Choroid plexus epithelial cell (primary cell): ENCODE data around the gene ZNF692.

Experiments used
- DNase-seq: peaks from one replicate; pipeline ENCODE4 v3.0.0-alpha.2; 2010; ENCODE audit warnings: low read depth
- H3K4me3 ChIP-seq: 2 replicates; pipeline ENCODE4 v1.5.1; 2011; ENCODE audit warnings: low read depth, mild to moderate bottlenecking, control low read depth, low read length, moderate library complexity
- TF ChIP-seq, protein P1 (sequence below): conservative IDR thresholded peaks from 2 replicates; pipeline ENCODE4 v1.5.1; 2011; ENCODE audit warnings: low read depth, mild to moderate bottlenecking, control low read depth, inconsistent platforms, low read length, moderate library complexity

Gene ZNF692

DNA sequence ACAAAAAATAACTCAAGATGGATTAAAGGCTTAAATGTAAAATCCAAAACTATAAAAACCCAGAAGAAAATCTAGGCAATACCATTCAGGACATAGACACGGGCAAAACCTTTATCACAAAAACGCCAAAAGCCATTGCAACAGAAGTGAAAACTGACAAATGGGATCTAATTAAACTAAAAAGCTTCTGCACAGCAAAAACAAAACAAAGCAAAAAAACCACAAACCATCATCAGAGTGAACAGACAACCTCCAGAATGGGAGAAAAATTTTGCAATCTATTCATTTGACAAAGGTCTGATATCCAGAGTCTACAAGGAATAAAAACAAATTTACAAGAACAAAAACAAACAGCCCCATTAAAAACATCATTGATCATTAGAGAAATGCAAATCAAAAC is 42.7 kb upstream of the ZNF692 start:
- TF ChIP-seq, protein P1, sequence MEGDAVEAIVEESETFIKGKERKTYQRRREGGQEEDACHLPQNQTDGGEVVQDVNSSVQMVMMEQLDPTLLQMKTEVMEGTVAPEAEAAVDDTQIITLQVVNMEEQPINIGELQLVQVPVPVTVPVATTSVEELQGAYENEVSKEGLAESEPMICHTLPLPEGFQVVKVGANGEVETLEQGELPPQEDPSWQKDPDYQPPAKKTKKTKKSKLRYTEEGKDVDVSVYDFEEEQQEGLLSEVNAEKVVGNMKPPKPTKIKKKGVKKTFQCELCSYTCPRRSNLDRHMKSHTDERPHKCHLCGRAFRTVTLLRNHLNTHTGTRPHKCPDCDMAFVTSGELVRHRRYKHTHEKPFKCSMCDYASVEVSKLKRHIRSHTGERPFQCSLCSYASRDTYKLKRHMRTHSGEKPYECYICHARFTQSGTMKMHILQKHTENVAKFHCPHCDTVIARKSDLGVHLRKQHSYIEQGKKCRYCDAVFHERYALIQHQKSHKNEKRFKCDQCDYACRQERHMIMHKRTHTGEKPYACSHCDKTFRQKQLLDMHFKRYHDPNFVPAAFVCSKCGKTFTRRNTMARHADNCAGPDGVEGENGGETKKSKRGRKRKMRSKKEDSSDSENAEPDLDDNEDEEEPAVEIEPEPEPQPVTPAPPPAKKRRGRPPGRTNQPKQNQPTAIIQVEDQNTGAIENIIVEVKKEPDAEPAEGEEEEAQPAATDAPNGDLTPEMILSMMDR, result no peak
- no peak overlapping the region for H3K4me3 ChIP-seq
- DNase-seq, result no peak

DNA sequence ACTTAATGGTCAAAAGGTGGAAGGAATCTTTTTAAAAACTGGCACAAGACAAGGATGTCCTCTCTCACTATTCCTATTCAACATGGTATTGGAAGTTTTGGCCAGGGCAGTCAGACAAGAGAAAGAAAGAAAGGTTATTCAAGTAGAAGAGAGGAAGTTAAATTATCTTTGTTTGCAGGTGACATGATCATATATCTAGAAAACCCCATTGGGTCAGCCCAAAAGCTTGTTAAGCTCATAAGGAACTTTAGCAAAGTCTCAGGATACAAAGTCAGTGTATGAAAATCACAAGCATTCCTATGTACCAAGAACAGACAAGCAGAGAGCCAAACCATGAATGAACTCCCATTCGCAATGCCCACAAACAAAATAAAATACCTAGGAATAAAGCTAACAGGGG is 41.8 kb upstream of the ZNF692 start:
- TF ChIP-seq, protein P1, result no peak
- DNase-seq, result no peak

DNA sequence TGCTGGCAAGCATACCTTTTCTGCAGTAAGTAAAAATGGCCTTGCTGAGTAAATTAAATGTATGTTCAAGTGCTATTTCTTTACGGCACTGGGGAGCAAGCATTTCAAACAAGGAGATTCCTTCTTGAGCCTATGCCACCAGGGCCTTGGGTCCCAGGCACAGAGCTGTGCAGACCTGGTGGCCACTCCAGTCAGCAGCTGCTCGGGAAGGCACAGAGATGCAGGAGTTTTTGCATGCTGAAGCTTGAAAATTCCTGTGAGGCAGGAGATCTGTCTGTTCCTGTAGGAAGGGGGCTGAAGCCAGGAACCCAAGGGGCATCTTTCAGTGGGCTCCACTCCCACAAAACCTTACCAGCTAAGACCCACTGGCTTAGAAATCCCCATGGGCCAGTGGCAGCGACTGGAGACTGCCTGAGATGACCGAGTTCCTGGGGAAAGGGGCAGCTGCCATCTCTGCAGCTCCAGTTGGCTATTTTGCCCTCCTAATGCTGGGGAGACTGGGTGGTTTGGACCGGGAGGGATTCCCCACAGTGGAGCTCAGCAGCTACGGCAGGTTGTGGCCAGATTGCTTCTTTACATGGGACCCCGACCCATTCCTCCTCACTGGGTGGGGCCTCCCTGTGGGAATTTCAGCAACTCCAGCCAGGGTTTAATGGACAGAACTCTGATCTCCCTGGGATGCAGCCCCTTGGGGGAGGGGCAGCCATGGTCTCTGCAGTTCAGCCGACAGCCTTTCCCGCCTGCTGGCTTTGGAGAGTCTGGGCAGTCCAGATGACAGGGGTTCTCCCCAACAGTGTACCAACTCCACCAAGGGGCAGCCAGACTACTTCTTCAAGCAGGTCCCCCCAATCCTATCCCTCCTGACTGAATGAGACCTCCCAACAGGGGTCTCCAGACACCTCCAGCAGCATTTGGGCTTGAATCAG is 38.8 kb upstream of the ZNF692 start:
- H3K4me3 ChIP-seq, result no peak overlapping the region
- DNase-seq, result no peak
- TF ChIP-seq, protein P1, result no peak

More for the DNA sequence above, 41.8 kb upstream of the ZNF692 start:
- H3K4me3 ChIP-seq, result no peak overlapping the region

DNA sequence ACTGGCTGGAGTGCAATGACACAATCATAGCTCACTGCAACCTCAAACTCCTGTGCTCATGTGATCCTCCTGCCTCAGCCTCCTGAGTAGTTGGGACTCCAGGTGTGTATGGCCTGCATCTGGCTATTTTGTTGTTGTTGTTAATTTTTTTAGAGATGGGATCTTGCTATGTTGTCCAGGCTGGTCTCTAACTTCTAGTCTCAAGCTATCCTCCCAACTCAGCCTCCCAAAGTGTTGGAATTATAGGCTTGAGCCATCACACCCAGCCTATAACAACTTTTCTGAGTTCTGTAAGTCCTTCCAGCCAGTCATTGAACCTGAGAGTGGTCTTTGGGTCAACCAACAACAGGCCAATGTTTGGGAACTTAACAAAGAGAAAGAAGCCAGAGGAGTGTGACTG is 36.0 kb upstream of the ZNF692 start:
- DNase-seq, result no peak
- H3K4me3 ChIP-seq, result no peak overlapping the region
- TF ChIP-seq, protein P1, result no peak

DNA sequence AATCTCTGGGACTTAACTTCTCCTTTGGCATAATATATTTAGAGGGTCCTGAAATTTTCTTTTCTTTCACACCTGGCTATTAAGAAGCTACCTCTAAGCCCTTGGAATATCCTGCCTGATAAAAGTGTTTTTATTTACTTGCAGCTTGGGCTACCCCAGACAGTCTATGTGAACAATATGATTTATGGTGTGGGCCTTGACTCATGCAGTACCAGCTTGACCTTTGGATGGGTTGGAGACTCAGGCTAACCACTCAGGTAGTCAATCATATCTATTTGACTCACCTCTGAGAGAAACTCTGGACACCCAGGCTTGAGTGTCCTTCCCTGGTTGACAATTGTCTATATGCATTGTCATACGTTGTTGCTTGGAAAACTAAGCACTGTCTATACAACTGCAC is 33.7 kb upstream of the ZNF692 start:
- H3K4me3 ChIP-seq, result no peak overlapping the region
- DNase-seq, result no peak
- TF ChIP-seq, protein P1, result no peak

DNA sequence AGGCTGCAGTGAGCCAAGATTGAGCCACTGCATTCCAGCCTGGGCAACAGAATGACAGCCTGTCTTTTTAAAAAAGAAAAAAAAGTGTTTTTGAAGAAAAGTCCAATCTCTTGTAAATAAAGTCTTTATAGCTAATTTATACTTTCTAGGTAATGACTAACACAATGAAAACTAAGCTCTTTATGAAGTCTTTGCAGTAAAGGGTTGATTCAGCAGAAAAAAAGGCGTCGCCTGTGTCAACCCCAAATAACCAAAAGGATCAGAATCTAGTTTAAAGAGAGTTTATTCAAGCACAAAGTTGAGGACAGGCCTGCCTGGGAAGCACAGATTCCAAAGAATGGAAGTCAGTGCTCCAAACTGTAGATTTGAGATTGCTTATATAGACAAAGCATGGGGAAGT is 32.9 kb upstream of the ZNF692 start:
- TF ChIP-seq, protein P1, result no peak
- DNase-seq, result no peak

More for the DNA sequence above, 32.9 kb upstream of the ZNF692 start:
- H3K4me3 ChIP-seq, result no peak overlapping the region
